ENCODE results near the gene MALRD1. TPM values are rescaled to one million over a fixed set of nuclear protein-coding genes. Genes with fewer than 3 reads are reported as not detected.

MALRD1 gene
- total RNA-seq, 2 donors from 2014 or later, result 0.27 to 0.40 TPM

DNA sequence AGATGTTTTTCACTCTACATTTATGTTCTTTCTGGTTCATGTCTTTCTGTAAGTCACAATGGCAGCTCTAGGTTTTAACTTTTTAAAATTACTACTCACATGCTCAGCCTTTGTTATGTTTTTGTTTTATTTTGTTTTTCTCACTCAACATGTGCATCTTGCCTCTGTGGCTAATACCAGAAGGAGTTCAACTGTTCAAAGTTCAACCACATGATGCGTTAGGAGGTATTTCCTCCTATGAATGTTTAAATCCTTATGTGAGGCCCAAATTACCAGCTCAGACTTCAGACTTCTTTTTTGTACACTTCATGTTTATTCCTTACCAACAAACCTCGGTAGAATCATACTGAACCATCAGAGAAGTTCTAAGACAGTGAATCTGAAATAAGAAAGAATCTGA, 151.6 kb downstream of the MALRD1 start:
- intact Hi-C loops (cut with DNase I), result no loop called here
- TF ChIP-seq, protein P1, sequence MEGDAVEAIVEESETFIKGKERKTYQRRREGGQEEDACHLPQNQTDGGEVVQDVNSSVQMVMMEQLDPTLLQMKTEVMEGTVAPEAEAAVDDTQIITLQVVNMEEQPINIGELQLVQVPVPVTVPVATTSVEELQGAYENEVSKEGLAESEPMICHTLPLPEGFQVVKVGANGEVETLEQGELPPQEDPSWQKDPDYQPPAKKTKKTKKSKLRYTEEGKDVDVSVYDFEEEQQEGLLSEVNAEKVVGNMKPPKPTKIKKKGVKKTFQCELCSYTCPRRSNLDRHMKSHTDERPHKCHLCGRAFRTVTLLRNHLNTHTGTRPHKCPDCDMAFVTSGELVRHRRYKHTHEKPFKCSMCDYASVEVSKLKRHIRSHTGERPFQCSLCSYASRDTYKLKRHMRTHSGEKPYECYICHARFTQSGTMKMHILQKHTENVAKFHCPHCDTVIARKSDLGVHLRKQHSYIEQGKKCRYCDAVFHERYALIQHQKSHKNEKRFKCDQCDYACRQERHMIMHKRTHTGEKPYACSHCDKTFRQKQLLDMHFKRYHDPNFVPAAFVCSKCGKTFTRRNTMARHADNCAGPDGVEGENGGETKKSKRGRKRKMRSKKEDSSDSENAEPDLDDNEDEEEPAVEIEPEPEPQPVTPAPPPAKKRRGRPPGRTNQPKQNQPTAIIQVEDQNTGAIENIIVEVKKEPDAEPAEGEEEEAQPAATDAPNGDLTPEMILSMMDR (IDR thresholded peaks at IDR 0.05), result no peak

DNA sequence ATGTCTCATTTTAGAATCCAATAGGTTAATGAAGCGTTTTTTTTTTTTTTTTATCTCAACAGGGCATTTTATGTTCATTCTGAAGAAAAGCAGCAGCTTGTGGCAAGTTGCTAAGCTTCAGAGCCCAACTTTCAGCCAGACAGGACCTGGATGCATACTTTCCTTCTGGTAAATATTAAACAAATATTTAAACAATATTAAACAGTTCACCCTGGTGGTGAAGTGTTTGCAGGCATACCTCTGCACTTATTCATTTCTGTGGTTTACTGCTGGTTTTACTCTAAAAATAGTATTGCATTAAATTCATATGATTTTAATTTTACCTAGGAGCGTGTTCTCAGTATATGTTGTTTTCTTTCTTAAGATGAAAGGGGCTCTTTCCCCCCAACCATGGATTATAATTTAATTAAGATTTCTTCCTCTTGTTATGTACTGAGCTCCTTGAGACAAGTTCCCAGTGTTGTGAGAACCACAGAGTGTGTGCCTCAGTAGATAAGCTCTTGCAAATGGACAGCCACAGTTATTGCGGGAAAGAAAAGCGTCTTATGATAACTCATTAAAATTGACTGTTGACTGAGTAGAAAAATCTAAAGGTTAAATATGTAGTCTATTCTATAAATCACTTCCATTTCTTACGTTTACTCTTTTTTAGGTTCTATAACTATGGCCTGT, 155.8 kb downstream of the MALRD1 start:
- Histone ChIP-seq H3K36me3 (no peaks in the 10 kb centered on the region), H3K27me3 (no peaks in the 10 kb centered on the region), H3K4me3 (no peak overlapping the region), H3K4me1 (no peaks in the 10 kb centered on the region), H3K27ac (no peak overlapping the region), H3K9me3 (no peaks in the 10 kb centered on the region), H3K9ac (ENCODE audit: low read depth in 2 of 2, low read length in 2 of 2) (no peak overlapping the region)
- intact Hi-C loops (cut with DNase I), result no loop called here
- TF ChIP-seq, protein P1 (IDR thresholded peaks at IDR 0.05), result no peak
- DNase-seq, result no peak

More for the DNA sequence above, 151.6 kb downstream of the MALRD1 start:
- Histone ChIP-seq H3K36me3 (no peaks in the 10 kb centered on the region), H3K9me3 (no peaks in the 10 kb centered on the region), H3K4me3 (no peak overlapping the region), H3K27me3 (no peaks in the 10 kb centered on the region), H3K4me1 (no peaks in the 10 kb centered on the region), H3K27ac (no peak overlapping the region), H3K9ac (ENCODE audit: low read depth in 2 of 2, low read length in 2 of 2) (no peak overlapping the region)
- DNase-seq, result no peak

DNA sequence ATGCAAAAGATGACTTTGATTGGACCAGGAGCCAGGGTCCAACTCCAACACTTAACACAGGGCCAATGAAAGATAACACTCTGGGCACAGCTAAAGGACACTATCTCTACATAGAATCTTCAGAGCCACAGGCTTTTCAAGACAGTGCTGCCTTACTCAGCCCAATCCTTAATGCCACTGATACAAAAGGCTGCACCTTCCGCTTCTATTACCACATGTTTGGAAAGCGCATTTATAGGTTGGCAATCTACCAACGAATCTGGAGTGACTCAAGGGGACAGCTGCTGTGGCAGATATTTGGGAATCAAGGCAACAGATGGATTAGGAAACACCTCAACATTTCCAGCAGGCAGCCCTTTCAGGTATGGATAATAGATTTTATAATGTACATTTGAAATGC, 160.7 kb downstream of the MALRD1 start:
- no peak for DNase-seq
- TF ChIP-seq, protein P1 (IDR thresholded peaks at IDR 0.05), result no peak
- Histone ChIP-seq H3K9ac (ENCODE audit: low read depth in 2 of 2, low read length in 2 of 2) (no peak overlapping the region), H3K27ac (no peak overlapping the region), H3K36me3 (no peaks in the 10 kb centered on the region), H3K9me3 (no peaks in the 10 kb centered on the region), H3K27me3 (no peaks in the 10 kb centered on the region), H3K4me3 (no peak overlapping the region), H3K4me1 (no peaks in the 10 kb centered on the region)
- intact Hi-C loops (cut with DNase I), result no loop called here

DNA sequence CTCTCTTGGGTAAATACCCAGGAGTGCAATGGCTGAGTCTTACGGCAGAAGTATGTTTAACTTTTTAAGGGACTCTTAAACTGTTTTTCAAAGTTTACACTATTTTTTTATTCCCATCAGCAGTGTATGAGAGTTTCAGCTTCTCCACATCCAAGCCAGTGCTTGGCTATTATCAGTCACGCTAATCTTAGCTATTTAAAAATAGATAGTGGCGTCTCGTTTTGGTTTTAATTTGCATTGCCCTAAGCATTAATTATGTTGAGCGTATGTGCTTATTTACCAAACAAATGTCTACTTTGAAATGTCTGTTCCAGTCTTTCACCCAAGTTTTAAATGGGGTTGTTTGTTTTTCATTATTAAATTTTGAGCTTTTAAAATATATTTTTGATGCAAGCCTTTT, 164.0 kb downstream of the MALRD1 start:
- no peak overlapping the region for H3K27ac ChIP-seq
- no peak overlapping the region for H3K4me3 ChIP-seq
- no peak for DNase-seq
- no peaks in the 10 kb centered on the region for H3K27me3 ChIP-seq
- H3K4me1 ChIP-seq, result no peaks in the 10 kb centered on the region
- no peaks in the 10 kb centered on the region for H3K9me3 ChIP-seq
- H3K36me3 ChIP-seq, result no peaks in the 10 kb centered on the region
- TF ChIP-seq, protein P1 (IDR thresholded peaks at IDR 0.05), result no peak
- intact Hi-C loops (cut with DNase I), result no loop called here
- no peak overlapping the region for H3K9ac ChIP-seq (ENCODE audit: low read depth in 2 of 2, low read length in 2 of 2)

DNA sequence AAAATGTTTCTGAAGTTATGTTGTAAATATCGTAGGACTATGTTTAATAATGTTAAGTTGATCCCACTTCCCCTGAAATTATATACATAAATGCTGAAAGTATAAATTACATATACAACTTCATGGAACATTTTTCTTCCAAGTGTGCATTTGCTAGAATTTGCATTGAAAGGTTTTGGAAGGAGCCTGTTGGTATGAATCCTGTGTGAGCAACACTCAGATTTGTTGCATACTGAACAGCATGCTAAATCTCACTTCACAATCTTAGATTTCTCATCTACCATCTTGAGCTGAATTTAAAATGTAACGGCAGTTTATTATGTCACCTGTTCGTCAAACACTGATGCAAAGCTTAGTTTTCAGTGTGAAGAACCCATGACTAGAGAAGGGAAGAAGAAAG, 172.6 kb downstream of the MALRD1 start:
- no peak for DNase-seq
- Histone ChIP-seq H3K9me3 (no peaks in the 10 kb centered on the region), H3K36me3 (no peaks in the 10 kb centered on the region), H3K27me3 (no peaks in the 10 kb centered on the region), H3K27ac (no peak overlapping the region), H3K4me1 (no peaks in the 10 kb centered on the region), H3K9ac (ENCODE audit: low read depth in 2 of 2, low read length in 2 of 2) (no peak overlapping the region), H3K4me3 (no peak overlapping the region)
- intact Hi-C loops (cut with DNase I), result no loop called here
- TF ChIP-seq, protein P1 (IDR thresholded peaks at IDR 0.05), result no peak

Data from colonic mucosa (tissue), 4 donors.